Gastrocnemius medialis (tissue), 4 donors: ENCODE measurements around the gene ZNF521. TPM values are rescaled to one million over a fixed set of nuclear protein-coding genes. Genes with fewer than 3 reads are reported as not detected.

Experiments
- ATAC-seq, 2 donors: fragments of 150-250 bp; one replicate each; pipeline ENCODE4 v1.9.1; 2016
- DNase-seq, 2 donors: peaks; one replicate each; pipeline ENCODE4 v3.0.0-alpha.2; 2019
- H3K27ac ChIP-seq, 4 donors: fragments of 200-600 bp; sonication (generic); 1 replicate in 1 of 4; 2 replicates in 3 of 4; pipeline ENCODE4 v1.5.1; 2016 to 2018; ENCODE audit warnings: mild to moderate bottlenecking in 2 of 4, moderate library complexity in 1 of 4
- H3K27me3 ChIP-seq, 3 donors: fragments of 200-600 bp; sonication (generic) in 2 of 3; 1 replicate in 1 of 3; 2 replicates in 2 of 3; pipeline versions ENCODE4 v1.5.1 to v1.6.0; 2016 to 2019; ENCODE audit warnings: mild to moderate bottlenecking in 1 of 3, moderate library complexity in 1 of 3
- H3K36me3 ChIP-seq, 2 donors: fragments of 200-600 bp; sonication (generic) in 1 of 2; one replicate each; pipeline ENCODE4 v1.5.1; 2017 to 2018
- H3K4me1 ChIP-seq, 2 donors: fragments of 200-600 bp; sonication (generic) in 1 of 2; one replicate each; pipeline ENCODE4 v1.5.1; 2016 to 2017; ENCODE audit warnings: mild to moderate bottlenecking in 2 of 2
- H3K4me3 ChIP-seq, 4 donors: fragments of 200-600 bp; sonication (generic) in 3 of 4; 1 replicate in 1 of 4; 2 replicates in 3 of 4; pipeline ENCODE4 v1.5.1; 2016 to 2019; ENCODE audit warnings: mild to moderate bottlenecking in 2 of 4
- H3K9me3 ChIP-seq, 3 donors: fragments of 200-600 bp; sonication (generic) in 2 of 3; 1 replicate in 1 of 3; 2 replicates in 2 of 3; pipeline ENCODE4 v1.5.1; 2016 to 2019
- POLR2A ChIP-seq, 2 donors: fragments of 450-650 bp; IDR thresholded peaks; one replicate each; pipeline ENCODE4 v1.6.1; 2017; ENCODE audit warnings: antibody characterized with exemption in 2 of 2, mild to moderate bottlenecking in 2 of 2, moderate library complexity in 2 of 2
- in situ Hi-C, 4 donors: fragments of 200-750 bp; cut with MboI; loops; one replicate each; pipeline versions ENCODE4 v1.15.0 to v1.8.0; 2017; ENCODE audit warnings: low sequenced_read_pairs in 4 of 4
- intact Hi-C: fragments of 100-400 bp; cut with DNase I; formaldehyde crosslinking; loops from one replicate; pipeline ENCODE4 v1.15.1; 2023; ENCODE audit warnings: low total_unique reads
- total RNA-seq, 4 donors: library from RNA; depleted of rRNA; stranded (reverse); fragments of >200 nt; gene quantifications; one replicate each; pipeline versions ENCODE4 v1.1.0 to v1.2.3, GENCODE V29; 2016
- TF ChIP-seq, protein P1 (sequence below), 5 experiments: fragments of 450-650 bp in 3 of 5; fragments of 200-600 bp in 2 of 5; sonication (generic) in 2 of 5; IDR thresholded peaks in 4 of 5; conservative IDR thresholded peaks in 1 of 5; 1 replicate in 4 of 5; 2 replicates in 1 of 5; pipeline ENCODE4 v1.5.1; 2016 to 2019; ENCODE audit warnings: antibody characterized with exemption in 5 of 5, mild to moderate bottlenecking in 3 of 5, moderate library complexity in 3 of 5

ZNF521 gene
- total RNA-seq, 4 donors from 2014 or later = 3.5 to 15.6 (median 4.7) TPM

DNA sequence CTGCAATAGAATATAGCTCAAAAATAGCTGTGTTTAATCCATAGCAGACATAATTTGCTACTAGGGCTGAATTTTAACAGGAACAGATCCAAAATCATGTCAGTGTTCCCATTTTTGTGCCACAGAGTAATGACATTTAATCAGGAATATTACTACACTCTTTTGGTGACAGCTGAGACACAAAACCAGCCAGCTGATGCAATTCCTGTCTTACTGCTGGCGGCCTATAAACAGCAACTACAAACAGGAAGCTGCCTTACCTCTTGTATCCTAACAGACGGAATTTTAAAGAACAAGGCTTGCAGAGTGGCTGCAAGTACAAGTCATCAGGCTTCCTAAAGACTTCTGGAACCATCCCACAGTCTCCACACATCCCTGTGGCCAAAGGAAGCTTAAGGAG, 218.1 kb downstream of the ZNF521 start:
- ATAC-seq = peak; percentile 85 to 95
- H3K9me3 ChIP-seq = no peaks in the 10 kb centered on the region
- H3K36me3 ChIP-seq = no peaks in the 10 kb centered on the region
- in situ Hi-C loops = no loop called here
- no peak for TF ChIP-seq POLR2A (IDR thresholded peaks at IDR 0.05)
- TF ChIP-seq, protein P1, sequence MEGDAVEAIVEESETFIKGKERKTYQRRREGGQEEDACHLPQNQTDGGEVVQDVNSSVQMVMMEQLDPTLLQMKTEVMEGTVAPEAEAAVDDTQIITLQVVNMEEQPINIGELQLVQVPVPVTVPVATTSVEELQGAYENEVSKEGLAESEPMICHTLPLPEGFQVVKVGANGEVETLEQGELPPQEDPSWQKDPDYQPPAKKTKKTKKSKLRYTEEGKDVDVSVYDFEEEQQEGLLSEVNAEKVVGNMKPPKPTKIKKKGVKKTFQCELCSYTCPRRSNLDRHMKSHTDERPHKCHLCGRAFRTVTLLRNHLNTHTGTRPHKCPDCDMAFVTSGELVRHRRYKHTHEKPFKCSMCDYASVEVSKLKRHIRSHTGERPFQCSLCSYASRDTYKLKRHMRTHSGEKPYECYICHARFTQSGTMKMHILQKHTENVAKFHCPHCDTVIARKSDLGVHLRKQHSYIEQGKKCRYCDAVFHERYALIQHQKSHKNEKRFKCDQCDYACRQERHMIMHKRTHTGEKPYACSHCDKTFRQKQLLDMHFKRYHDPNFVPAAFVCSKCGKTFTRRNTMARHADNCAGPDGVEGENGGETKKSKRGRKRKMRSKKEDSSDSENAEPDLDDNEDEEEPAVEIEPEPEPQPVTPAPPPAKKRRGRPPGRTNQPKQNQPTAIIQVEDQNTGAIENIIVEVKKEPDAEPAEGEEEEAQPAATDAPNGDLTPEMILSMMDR (IDR thresholded peaks at IDR 0.05 in 4 of 5, conservative IDR thresholded peaks at IDR 0.05 in 1 of 5) = no peak
- H3K27me3 ChIP-seq = no peaks in the 10 kb centered on the region
- H3K4me1 ChIP-seq = peaks cover 32 to 36% of the 10 kb centered on the region in 2 donors
- no peak overlapping the region for H3K4me3 ChIP-seq
- DNase-seq = peak in 1 of 2 donors; percentile 41
- intact Hi-C loops = loop anchor here (10.0 kb wide), 1 partner anchor 221 kb away; the partner anchor contains the start of gene ZNF521
- H3K27ac ChIP-seq = peak overlapping the region; percentile 46 to 62 (median 50)

- ATAC-seq (no peak), DNase-seq (no peak)
- in situ Hi-C loops (no loop called here), intact Hi-C loops (loop anchor here (10.0 kb wide), 1 partner anchor 222 kb away; the partner anchor contains the start of gene ZNF521)
- Histone ChIP-seq H3K36me3 (no peaks in the 10 kb centered on the region), H3K4me3 (no peak overlapping the region), H3K27me3 (no peaks in the 10 kb centered on the region), H3K4me1 (peaks cover 32 to 36% of the 10 kb centered on the region in 2 donors), H3K9me3 (no peaks in the 10 kb centered on the region), H3K27ac (no peak overlapping the region)
- TF ChIP-seq POLR2A (IDR thresholded peaks at IDR 0.05) = no peak
- TF ChIP-seq, protein P1 (IDR thresholded peaks at IDR 0.05 in 4 of 5, conservative IDR thresholded peaks at IDR 0.05 in 1 of 5) = no peak
These were observed 219.0 kb downstream of the ZNF521 start for GRCh38 chr18:25132786-25133496.

GRCh38 chr18:25126751-25127150, 225.2 kb downstream of the ZNF521 start:
- no peak for TF ChIP-seq POLR2A (IDR thresholded peaks at IDR 0.05)
- TF ChIP-seq, protein P1 (IDR thresholded peaks at IDR 0.05 in 4 of 5, conservative IDR thresholded peaks at IDR 0.05 in 1 of 5) = no peak
- Histone ChIP-seq H3K36me3 (no peaks in the 10 kb centered on the region), H3K4me3 (no peak overlapping the region), H3K27ac (no peak overlapping the region), H3K4me1 (peaks cover 0 to 3% of the 10 kb centered on the region in 2 donors), H3K9me3 (no peaks in the 10 kb centered on the region), H3K27me3 (no peaks in the 10 kb centered on the region)
- in situ Hi-C loops = no loop called here
- intact Hi-C loops = no loop called here
- ATAC-seq (peak in 1 of 2 donors; percentile 54), DNase-seq (no peak)

- Histone ChIP-seq H3K27ac (no peak overlapping the region), H3K4me3 (no peak overlapping the region), H3K9me3 (no peaks in the 10 kb centered on the region), H3K36me3 (no peaks in the 10 kb centered on the region), H3K27me3 (no peaks in the 10 kb centered on the region), H3K4me1 (peaks cover 0 to 3% of the 10 kb centered on the region in 2 donors)
- intact Hi-C loops = no loop called here
- in situ Hi-C loops = no loop called here
- ATAC-seq (no peak), DNase-seq (no peak)
- no peak for TF ChIP-seq POLR2A (IDR thresholded peaks at IDR 0.05)
- TF ChIP-seq, protein P1 (IDR thresholded peaks at IDR 0.05 in 4 of 5, conservative IDR thresholded peaks at IDR 0.05 in 1 of 5) = no peak
These were observed 226.3 kb downstream of the ZNF521 start for GRCh38 chr18:25125680-25126079.
